ENCODE results near the gene RNF103.

Gene RNF103

GRCh38 chr2:86563650-86564061 is 60.0 kb downstream of the RNF103 start:
- DNase-seq (ENCODE audit: low read depth): no peak

GRCh38 chr2:86562922-86563649 is 60.6 kb downstream of the RNF103 start, which contains the start of gene CHMP3:
Gene CHMP3, minus strand, starts transcription at chr2:86563443. Its CDS starts 95 bp downstream, at chr2:86563348.
- DNase-seq (ENCODE audit: low read depth): peak; percentile 96

- DNase-seq (ENCODE audit: low read depth): no peak
These were observed 61.2 kb downstream of the RNF103 start for GRCh38 chr2:86562485-86562921.

GRCh38 chr2:86557836-86558235 is 65.8 kb downstream of the RNF103 start:
- no peak for DNase-seq (ENCODE audit: low read depth)

DNA sequence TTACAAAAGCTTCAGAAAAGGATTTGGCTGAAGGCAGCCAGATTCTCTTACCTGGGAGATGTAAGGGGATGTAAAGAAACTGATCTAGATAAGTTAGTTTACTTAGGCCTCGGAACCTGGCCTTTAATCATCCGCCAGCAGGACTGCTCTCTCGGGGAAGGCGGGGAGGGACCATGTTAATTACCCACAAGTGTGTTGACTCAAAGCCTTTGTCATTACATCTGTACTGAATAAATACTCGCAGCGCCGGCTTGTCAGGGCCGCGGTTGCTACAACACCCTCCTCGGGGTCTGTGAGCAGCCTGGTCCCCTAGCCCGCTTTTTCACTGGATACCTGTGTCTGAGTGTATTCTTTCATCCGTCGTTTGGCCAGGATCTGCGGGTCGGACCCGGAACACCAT is 67.2 kb downstream of the RNF103 start:
- no peak for DNase-seq (ENCODE audit: low read depth)
